ENCODE results near the gene GIPC1.
A peak's percentile ranks its signal among the peaks of the same experiment; 100 is the strongest.
"Not testable (repeated sequence)": the region's sequence is repeated elsewhere in the genome, so short reads cannot be mapped to it uniquely, and the experiment has no call there.

GIPC1 gene, protein sequence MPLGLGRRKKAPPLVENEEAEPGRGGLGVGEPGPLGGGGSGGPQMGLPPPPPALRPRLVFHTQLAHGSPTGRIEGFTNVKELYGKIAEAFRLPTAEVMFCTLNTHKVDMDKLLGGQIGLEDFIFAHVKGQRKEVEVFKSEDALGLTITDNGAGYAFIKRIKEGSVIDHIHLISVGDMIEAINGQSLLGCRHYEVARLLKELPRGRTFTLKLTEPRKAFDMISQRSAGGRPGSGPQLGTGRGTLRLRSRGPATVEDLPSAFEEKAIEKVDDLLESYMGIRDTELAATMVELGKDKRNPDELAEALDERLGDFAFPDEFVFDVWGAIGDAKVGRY

DNA sequence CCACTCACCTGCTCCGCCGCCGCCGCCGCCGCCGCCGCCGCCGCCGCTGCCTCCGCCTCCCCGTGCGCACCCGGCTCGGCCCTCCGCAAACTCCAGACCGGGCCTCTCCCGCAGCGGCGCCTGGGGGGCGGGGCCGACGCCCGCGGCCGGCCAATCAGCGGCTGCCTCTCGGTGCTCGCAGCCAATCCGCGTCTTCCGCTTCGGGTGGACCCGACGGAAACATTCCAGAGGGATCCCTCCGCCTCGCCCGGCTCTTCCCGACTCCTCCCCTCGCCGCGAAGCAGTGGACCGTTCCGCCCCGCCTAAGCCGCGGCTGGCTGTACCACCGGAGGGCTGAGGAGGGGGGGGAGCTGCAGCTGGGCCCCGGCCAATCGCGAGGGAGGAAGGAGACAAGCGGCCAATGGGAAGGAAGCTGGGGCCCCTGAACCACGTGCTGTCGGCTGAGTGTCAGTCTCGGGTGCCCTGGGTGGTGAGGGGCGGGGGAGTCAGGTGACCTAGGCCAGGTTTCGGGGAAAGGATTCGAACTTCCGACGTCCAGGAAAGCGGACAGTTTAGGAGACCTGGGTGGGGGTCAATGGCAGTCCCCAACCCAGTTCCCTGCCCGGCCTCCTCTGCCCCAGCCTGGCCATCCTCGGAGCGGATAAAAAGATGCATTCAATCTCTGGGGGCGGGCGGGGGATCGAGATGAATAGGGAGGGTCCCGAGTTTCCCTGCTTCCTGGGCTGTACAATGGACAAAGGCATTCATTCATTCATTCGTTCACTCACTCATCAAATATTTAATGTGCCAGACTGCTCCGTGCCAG lies at the start of gene GIPC1:
TSS of gene GIPC1 (minus strand) at position 99 of the 805 bp plus-strand sequence. CDS start 13,151 bp downstream, outside the sequence.
- peak; percentile 95 for DNase-seq

DNA sequence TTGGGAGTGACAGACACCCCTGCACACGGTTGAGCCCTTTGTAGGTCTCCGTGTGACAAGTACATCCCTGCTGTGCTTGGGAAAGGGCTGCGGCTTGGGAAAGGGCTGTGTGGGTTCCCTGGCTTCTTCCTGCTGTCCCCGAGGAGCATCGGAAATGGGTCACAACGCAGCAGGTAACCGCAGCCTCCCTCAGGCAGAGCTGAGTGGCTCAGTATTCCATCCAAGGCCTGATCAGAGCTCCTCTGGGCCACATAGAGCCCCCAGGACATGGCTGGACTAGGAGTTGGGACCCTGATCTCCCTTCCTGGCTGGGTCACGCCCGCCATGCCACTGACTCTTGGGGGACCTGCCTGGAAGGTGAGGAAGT lies 49.8 kb upstream of the GIPC1 start:
- DNase-seq, result no peak

DNA sequence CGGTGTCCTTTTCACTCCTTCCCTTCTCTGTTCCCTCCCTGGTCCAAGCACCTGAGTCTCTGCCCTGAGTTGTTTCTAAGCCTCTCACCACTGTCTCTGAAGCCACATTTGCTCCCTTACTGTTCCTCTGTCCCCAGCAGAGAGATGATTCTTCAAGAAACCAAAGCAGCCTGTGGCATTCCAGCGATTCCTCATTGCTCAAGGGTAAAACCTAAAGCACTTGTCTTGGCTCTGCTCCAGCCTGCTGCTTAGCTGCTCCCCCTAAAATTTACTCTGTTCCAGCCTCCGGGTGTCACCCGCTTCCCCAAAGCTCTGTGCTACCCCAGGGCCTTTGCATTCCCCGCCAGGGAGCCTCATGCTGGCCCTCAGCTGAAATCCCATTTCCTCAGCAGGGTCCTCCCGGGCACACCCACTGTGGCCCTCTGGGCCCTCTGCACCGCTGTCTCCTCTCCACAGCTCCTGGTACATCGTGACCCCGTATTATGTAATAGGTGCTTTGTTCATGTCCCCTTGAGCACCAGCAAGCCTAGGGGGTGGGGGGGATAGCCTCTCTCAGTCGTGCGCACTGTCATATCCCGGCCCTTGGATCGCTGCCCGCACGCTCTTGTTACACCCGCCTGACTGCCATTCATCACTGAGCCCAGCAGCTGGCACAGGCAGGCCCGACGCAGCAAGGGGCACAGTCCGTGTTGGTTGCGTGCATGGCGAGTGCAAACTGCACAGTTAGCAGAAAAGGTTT lies 49.2 kb upstream of the GIPC1 start:
- no peak for DNase-seq

DNA sequence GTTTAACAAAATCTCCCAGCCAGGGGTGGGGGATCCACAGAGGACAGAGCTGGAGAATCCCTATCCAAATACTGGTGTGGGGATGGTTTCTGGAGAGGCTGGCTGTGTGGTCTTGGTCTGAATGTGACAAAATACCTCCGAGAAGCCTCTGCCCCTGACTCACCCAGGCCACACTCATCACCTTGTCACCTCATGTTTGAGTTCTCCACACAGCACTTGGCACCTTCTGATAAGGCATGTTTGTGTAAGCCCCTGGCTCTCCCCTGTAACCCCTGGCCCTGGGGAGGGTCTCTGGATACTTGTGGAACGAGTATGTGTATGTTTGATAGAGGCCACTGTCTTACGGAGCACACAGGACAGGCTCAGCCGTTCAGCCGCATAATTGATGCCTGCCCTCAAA lies 48.1 kb upstream of the GIPC1 start:
- DNase-seq, result no peak

DNA sequence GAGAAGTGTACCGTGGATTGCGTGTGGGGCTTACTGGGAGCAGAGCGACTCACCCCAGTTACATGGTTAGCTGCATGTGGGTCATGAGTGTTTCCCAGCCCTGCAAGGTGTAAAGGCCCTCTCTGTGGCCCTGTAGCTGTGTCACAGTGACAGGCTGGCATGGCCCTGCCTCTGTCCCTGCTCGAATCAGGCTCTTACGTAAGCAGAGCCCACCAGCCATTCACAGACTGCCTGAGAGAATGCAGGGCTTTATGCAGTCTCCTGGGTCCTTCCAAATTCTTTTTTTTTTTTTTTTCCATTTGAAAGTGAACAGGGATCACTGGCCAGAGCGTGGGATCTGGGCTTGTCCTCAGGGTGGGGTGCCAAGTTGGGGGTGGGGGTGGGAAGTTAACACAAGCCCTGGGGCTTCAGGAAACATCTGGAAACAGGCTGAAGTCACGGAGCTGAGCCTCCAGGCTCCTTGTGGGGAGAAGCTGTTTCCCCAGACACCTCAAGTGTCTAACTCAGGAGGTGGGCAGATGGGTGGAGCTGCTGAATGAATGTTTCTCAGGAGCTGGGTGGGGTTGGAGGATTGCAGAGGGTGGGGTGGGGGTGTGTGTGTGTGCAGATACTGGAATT lies 46.9 kb upstream of the GIPC1 start:
- DNase-seq, result no peak

DNA sequence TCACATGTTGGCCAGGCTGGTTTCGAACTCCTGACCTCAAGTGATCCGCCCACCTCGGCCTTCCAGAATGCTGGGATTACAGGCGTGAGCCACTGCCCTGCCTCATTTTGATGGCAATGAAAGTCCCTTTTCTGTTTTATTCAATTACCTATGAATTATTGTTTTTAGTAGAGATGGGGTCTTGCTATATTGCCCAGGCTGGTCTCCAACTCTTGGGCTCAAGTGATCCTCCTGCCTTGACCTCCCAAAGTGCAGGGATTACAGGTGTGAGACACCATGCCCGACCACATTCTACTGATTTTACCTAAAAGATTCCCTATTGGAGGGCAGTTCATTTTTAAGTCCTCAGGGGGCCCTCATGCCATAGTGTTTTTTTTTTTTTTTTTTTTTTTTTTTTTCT lies 46.1 kb upstream of the GIPC1 start:
- not testable (repeated sequence) for DNase-seq

DNA sequence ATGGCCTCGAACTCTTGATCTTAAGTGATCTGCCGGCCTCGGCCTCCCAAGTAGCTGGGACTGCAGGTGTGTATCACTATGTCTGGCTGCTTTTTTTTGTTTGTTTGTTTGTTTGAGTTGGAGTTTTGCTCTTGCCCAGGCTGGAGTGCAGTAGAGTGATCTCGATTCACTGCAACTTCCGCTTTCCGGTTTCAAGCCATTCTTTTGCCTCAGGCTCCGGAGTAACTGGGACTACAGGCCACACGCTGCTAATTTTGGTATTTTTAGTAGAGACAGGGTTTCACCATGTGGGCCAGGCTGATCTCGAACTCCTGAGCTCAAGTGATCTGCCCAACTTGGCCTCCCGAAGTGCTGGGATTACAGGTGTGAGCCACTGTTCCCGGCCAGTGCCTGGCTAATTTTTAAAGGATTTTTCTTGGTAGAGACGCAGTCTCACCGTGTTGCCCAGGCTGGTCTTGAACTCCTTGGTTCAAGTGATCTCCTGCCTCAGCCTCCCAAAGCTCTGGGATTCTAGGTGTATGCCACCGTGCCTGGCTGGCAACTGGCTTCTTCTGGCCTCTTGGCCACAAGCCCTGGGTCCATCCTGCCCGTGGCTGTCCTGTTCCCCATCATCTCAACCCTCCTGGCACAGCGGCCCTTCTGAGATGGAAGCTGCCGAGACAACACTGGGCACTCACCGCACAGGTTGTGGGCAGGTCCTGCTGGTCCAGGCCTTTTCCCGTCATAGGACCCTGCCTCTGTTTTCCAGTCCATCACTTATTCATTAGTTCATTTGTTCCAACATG lies 45.0 kb upstream of the GIPC1 start:
- no peak for DNase-seq

DNA sequence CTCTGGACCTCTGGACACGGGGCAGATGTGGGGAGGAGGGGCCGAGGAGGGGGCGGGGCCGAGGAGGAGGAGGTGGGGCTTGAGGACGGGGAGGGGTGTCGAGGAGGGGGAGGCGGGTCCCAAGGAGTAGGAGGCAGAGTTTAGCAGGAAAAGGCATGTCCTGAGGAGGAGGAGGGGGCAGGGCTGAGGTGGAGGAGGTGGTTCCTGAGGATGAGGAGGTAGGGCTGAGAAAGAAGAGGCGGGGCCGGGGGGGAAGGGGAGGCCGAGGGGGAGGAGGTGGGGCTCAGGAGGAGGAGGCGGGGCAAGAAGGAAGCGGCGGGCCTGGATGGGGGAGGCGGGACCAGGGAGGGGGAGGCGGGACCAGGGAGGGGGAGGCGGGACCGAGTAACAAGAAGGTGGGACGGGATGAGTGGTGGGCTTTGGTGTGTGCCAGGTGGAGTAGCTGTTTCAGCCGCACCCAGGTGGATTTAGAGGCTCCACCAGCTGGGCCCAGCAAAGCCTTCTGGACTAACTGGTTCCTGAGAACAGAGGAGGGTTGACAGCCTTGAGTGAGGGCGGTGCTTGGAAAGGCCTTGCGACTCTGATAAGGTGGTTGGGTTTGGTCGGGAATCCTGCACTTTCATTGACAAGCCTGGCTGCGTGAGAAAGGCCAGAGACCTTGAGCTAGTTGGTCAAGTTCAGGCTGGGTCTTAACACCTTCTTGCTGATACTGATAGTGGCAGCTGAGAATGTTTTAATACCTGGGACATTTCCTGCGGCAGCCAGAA lies 41.2 kb upstream of the GIPC1 start:
- peak; percentile 66 for DNase-seq

DNA sequence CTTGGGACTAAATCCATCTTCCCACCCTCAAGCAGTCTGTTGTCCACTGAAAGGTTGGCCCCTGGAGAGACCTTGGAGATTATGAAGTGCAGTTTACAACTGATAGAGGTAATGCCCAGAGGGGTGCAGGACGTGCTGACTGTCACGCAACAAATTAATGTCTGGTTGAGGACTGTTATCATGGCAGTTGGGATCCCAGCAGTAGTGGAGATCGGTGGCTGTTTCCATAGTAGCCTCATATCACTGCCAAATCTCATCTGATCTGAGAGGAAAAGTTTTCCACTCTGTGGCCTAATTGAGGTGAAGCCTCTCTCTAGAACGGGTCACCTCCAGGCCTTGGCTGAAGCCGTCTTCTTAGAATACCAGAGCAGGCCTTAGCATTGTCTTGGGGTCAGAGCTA lies 37.5 kb upstream of the GIPC1 start:
- no peak for DNase-seq

DNA sequence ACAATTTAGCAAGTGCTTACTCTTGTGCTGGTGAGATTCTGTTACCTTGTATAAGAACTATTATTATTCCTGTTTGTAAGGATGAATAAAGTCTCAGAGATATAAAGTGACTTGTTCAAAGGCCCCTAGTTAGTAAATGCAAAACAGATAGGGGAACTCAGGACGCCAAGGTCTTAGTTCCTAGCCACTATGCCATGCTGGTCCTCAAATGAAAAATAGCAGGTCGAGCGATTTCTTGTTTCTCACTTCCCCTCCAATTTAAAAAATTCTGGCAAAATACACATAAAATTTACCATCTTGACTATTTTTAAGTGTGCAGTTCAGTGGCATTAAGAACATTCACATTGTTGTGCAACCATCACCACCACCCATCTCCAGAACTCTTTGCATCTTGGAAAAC lies 34.6 kb upstream of the GIPC1 start:
- no peak for DNase-seq

DNA sequence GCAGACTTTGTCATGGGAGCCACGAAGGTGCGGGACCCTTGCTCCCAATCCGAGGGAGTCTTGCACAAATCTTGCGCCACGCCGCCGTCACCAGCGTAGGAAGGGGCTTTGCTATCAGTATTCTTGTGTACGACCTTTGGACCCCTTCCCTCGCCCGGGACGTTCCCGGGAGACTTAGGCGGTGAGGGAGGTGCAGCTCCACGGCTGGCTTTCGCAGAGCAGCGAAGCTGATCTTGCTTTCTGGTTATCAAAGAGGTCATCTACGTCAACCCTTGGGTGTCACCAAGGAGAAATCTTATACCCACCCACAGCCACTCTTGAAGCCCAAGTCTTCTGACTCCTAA lies 34.0 kb upstream of the GIPC1 start:
- DNase-seq, result no peak

DNA sequence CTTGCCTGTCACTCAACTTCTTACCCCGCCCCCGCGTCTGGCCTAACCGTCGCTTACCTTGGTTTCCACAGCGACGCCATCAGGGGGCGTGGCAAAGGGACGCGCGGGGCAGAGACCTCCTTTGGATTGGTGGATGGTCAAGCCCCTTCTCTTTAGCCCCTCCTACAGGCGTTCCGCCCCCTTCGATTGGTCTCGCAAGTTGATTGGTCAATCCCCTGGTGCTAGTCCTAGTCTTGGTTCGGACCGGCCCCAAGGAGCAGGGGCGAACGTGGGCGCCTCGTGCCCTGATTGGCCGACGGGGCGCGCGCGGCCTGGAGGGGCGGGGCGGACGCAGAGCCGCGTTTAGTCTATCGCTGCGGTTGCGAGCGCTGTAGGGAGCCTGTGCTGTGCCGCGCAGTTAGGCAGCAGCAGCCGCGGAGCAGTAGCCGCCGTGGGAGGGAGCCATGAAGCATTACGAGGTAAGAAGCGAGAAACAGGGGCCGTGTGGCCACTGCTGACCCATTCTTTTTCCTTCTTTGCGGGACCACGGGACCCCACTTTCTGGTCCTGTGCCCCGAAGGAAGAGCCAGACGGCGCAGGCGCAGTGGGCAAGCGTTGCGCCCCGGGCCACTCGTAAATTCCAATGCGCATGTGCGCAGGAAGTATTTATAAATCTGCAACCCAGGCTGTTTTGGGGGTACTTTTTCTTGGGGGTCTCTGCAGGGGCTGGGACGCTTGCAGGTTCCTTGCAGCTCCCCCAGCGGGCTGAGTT lies 33.5 kb upstream of the GIPC1 start, which contains the start of gene TECR:
TSS of gene TECR (plus strand) at position 341 of the 751 bp plus-strand sequence. CDS start at position 444, 103 bp downstream.
- peak; percentile 100 for DNase-seq

DNA sequence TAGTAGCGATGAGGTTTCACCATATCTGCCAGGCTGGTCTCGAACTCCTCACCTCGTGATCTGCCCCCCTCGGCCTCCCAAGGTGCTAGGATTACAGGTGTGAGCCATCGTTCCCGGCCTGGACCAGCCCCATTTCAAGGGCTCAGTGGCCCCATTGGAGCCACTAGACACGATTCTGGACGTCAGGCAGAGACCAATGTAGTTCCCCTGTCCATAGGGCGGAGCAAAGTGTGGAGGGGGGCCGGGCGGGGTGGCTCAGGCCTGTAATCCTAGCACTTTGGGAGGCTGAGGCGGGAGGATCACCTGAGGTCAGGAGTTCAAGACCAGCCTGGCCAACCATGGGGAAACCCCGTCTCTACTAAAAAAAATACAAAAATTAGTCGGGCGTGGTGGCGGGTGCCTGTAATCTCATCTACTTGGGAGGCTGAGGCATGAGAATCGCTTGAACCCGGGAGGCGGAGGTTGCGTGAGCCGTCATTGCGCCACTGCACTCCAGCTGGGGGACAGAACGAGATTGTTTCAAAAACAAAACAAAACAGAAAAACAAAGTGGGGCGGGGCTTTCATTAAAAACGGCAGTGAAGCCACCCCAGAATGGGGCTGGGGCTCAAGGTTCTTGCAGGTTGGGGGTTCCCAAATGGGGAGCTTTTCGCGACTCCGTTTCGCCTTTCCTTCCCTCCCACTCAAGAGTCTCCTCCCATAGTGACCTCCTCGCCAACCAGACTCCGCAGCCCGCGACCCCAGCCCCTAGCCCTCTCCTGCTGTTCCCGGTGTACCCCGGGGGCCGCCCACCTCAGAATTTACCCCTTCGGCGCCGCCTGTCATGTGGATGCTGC lies 32.7 kb upstream of the GIPC1 start:
- no peak for DNase-seq

DNA sequence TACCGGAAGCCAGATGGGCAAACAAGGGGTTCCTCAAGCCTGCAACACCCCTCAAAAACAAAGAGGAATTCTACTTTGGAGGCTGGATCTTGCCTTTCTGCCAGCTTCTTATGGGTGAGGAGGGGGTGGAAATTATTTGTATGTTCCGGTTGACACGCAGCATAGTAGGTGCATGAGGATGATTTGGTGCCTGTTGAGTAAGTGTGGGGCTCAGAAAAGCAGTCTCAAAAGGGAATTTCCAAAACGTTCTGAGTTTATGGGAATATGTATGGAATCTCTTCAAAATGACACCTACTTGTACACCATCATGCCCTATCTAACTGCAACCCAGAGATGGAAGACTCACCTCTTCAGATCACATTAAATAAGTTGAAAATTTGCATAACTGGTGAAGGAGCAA lies 30.5 kb upstream of the GIPC1 start:
- no peak for DNase-seq

DNA sequence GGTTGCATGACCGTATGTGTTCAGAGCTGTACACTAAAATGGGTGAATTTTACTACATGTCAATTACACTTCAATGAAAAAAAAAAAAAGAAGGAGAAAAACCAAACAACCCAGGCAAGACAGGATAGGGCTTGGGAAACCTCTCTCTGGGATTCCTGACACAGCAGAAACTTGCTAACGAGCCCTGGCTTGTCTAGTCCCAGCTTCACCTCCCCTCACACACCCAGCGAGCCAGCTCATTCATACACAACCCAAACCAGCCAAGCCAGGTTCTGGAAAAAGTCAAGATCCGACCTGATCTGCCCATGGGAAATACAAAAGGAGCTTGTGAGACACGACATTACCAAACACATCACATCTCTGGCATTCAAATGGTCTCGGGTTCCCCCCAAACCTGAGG lies 29.8 kb upstream of the GIPC1 start:
- DNase-seq, result no peak

DNA sequence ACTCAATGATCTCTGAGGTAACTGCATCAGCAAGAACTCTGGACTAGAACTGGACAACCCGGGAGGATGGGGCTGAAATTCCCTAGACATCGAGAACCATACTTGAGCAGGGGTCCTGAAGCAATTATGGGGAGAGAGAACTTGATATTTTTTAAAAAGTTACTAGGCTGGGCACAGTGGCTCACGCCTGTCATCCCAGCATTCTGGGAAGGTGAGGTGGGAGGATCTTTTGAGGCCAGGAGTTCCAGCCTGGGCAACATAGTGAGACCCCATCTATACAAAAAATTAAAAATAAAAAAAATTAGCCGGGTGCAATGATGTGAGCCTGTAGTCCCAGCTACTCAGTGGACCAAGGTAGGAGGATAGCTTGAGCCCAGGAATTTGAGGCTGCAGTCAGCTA lies 24.6 kb upstream of the GIPC1 start:
- no peak for DNase-seq

DNA sequence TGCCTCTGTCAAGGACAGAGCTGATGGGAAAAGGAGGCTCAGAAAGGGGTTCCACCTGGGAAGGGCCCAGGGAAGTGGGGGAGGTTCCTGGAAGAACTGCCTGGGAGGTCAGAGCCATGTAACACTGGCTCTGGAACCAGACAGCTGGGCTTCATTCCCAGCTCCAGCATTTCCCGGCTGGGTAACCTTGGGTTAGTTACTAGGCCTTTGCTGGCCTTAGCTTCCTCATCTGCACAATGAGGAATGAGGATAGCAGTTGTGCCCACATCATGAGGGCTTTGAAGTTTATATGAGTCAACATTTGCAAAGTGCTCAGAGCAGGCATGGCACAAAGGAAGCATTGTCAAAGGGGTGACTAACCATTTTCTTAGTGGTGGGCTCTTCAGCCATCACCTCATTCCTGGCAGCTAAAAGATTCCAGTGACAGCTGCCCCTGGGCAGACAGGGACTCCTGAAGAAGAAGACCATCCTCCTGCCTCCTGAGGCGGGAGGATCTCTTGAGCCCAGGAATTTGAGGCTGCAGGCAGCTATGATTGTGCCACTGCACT lies 24.0 kb upstream of the GIPC1 start:
- DNase-seq, result peak; percentile 58

DNA sequence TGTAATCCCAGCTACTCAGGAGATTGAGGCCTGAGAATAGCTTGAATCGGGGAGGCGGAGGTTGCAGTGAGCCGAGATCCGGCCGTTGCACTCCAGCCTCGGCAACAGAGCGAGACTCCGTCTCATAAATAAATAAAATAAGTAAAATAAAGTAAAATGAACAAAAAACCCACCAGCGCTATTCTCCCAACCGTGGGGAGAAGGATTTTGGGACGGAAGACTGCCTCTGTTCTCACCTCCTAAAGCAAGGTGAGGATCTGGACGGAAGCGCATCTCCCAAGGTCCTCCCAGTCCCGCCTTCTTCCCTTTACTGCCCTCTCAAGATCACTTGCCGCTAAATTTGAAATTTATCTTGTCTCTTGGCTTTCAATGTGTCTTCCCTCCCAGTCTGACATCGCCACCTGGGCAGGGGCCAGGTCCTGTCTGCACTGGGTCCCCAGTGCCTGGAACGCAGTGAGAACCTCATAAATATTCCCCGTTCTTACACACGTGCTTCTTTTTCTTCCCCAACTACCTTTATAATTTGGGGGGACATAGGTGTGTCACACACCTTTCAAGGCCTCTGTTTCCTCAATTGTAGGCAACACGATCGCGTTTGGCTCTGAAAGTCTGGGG lies 23.4 kb upstream of the GIPC1 start:
- no peak for DNase-seq

DNA sequence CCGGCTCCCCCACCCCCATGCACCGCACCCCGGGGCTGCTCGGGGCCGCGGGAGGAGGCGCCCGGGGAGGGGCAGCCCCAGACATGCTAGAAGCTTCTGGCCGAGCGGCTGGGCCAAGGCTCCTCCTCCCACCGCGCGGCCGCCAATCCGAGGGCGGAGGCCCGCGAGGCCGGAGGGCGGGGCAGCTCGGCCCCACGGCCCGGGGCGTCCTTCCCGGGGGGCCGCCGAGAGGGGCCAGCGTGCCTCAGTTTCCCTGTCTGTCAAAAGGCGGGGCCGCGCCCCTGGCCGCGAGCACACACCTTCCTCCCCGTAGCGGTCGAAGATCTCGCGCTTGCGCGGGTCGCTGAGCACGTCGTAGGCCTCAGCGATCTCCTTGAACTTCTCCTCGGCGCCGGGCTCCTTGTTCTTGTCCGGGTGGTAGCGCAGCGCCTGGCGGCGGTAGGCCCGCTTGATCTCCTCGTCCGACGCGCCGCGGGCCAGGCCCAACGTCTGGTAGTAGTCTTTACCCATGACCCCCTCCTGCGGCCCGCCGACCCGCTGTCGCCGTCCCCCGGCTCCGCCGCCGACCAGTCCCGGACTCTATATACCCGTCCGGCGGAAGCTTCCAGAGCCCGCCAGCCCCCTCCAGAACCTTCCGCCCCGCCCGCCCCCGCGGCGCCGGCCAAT lies 22.0 kb upstream of the GIPC1 start, which contains the start of gene DNAJB1:
TSS of gene DNAJB1 (minus strand) at position 558 of the 666 bp plus-strand sequence. CDS start at position 510, 48 bp downstream.
- no peak for DNase-seq

All from activated CD8-positive, alpha-beta memory T cell treated with anti-CD3 and anti-CD28 coated beads for 24 hours (primary cell).